Stimulated activated CD8-positive, alpha-beta memory T cell treated with anti-CD3 and anti-CD28 coated beads, Interleukin-4, amount 100 ng/mL, for 4 hours (primary cell): ENCODE data around the gene TBC1D7.
"Not testable (repeated sequence)": the region's sequence is repeated elsewhere in the genome, so short reads cannot be mapped to it uniquely, and the experiment has no call there.

Experiments
- DNase-seq, 2 donors: peaks; one replicate each; pipeline ENCODE4 v3.0.0-alpha.2; 2020; ENCODE audit warnings: low read depth in 2 of 2, low spot score in 1 of 2

The TBC1D7 gene

GRCh38 chr6:13326031-13326586, 2.2 kb downstream of the TBC1D7 start:
- DNase-seq = not testable (repeated sequence)

- no peak for DNase-seq
Observed at GRCh38 chr6:13319891-13320564, 8.3 kb downstream of the TBC1D7 start.

- no peak for DNase-seq
Observed at GRCh38 chr6:13318821-13319220, 9.5 kb downstream of the TBC1D7 start.

- no peak for DNase-seq
Observed at GRCh38 chr6:13315896-13316295, 12.4 kb downstream of the TBC1D7 start.

GRCh38 chr6:13314806-13315205, 13.5 kb downstream of the TBC1D7 start:
- no peak for DNase-seq

GRCh38 chr6:13311155-13311554, 17.2 kb downstream of the TBC1D7 start:
- DNase-seq = no peak

- DNase-seq = no peak
Observed at GRCh38 chr6:13308332-13308731, 20.0 kb downstream of the TBC1D7 start.

GRCh38 chr6:13307508-13307995, 20.8 kb downstream of the TBC1D7 start:
- DNase-seq = no peak

GRCh38 chr6:13305791-13306190, 22.5 kb downstream of the TBC1D7 start:
- DNase-seq = no peak

- DNase-seq = no peak
Observed at GRCh38 chr6:13305288-13305687, 23.0 kb downstream of the TBC1D7 start.

- no peak for DNase-seq
Observed at GRCh38 chr6:13304580-13305260, 23.6 kb downstream of the TBC1D7 start.

- no peak for DNase-seq
Observed at GRCh38 chr6:13304101-13304500, 24.2 kb downstream of the TBC1D7 start.

GRCh38 chr6:13303668-13304017, 24.7 kb downstream of the TBC1D7 start:
- DNase-seq = no peak

- peak in 1 of 2 donors; percentile 28 for DNase-seq
Observed at GRCh38 chr6:13302751-13303667, 25.3 kb downstream of the TBC1D7 start.

- DNase-seq = no peak
Observed at GRCh38 chr6:13302291-13302690, 26.0 kb downstream of the TBC1D7 start.

GRCh38 chr6:13300643-13301590, 27.4 kb downstream of the TBC1D7 start:
- no peak for DNase-seq

- no peak for DNase-seq
Observed at GRCh38 chr6:13299918-13300317, 28.4 kb downstream of the TBC1D7 start.

GRCh38 chr6:13299403-13299821, 28.9 kb downstream of the TBC1D7 start:
- DNase-seq = no peak

- no peak for DNase-seq
Observed at GRCh38 chr6:13298446-13298845, 29.9 kb downstream of the TBC1D7 start.

GRCh38 chr6:13297391-13297790, 30.9 kb downstream of the TBC1D7 start:
- no peak for DNase-seq
